SK-N-DZ (cell line): ENCODE measurements around the gene NT5DC2.

Experiments used
- small RNA-seq, 2 experiments: library from RNA; depleted of rRNA; stranded (forward); fragments of <200 nt; gene quantifications; one replicate each; pipeline ENCODE3, GENCODE V24; 2014

NT5DC2 gene

Small RNA genes lying within 50 kb of the gene (small RNA-seq; reads per million reads assigned to genes)
- gene RNU6-856P (0 reads per million in 2 experiments), gene RNU6ATAC16P (0 reads per million in 2 experiments)
